ENCODE data around the gene PTGIR.
"Not testable (repeated sequence)": the region's sequence is repeated elsewhere in the genome, so short reads cannot be mapped to it uniquely, and the experiment has no call there.

PTGIR gene

GRCh38 chr19:46637224-46637623 lies 12.3 kb upstream of the PTGIR start:
- DNase-seq = no peak

- DNase-seq = no peak
Observed at GRCh38 chr19:46635920-46636761, 11.3 kb upstream of the PTGIR start, which contains the start of gene GNG8. Gene GNG8 (minus strand): TSS chr19:46636202. CDS start chr19:46634682, 1,520 bp downstream.

- DNase-seq = no peak
Observed at GRCh38 chr19:46634656-46635218, 9.8 kb upstream of the PTGIR start.

GRCh38 chr19:46634045-46634655 lies 9.3 kb upstream of the PTGIR start:
- peak; percentile 75 to 85 for DNase-seq

GRCh38 chr19:46633130-46633529 lies 8.2 kb upstream of the PTGIR start:
- DNase-seq = no peak

GRCh38 chr19:46631481-46631880 lies 6.6 kb upstream of the PTGIR start:
- DNase-seq = no peak

- no peak for DNase-seq
Observed at GRCh38 chr19:46630586-46631205, 5.8 kb upstream of the PTGIR start.

GRCh38 chr19:46629546-46630025 lies 4.7 kb upstream of the PTGIR start:
- no peak for DNase-seq

GRCh38 chr19:46628970-46629369 lies 4.1 kb upstream of the PTGIR start:
- not testable (repeated sequence) for DNase-seq

- no peak for DNase-seq
Observed at GRCh38 chr19:46626446-46626845, 1.6 kb upstream of the PTGIR start.

GRCh38 chr19:46625731-46626130 lies 842 bp upstream of the PTGIR start:
- no peak for DNase-seq

GRCh38 chr19:46623915-46624502 lies 880 bp downstream of the PTGIR start:
- DNase-seq = no peak

- DNase-seq = no peak
Observed at GRCh38 chr19:46622118-46622446, 2.8 kb downstream of the PTGIR start.

GRCh38 chr19:46621191-46622117 lies 3.4 kb downstream of the PTGIR start:
- DNase-seq = no peak

GRCh38 chr19:46620716-46621115 lies 4.2 kb downstream of the PTGIR start:
- no peak for DNase-seq

- DNase-seq = no peak
Observed at GRCh38 chr19:46620267-46620666, 4.6 kb downstream of the PTGIR start.

- DNase-seq = no peak
Observed at GRCh38 chr19:46618670-46619231, 6.1 kb downstream of the PTGIR start.

- DNase-seq = no peak
Observed at GRCh38 chr19:46617601-46618000, 7.3 kb downstream of the PTGIR start.

GRCh38 chr19:46616631-46617322 lies 8.1 kb downstream of the PTGIR start:
- DNase-seq = peak; percentile 26 to 41

- no peak for DNase-seq
Observed at GRCh38 chr19:46615966-46616365, 8.9 kb downstream of the PTGIR start.
